Islet precursor cell (in vitro differentiated cells): ENCODE results near the gene ADARB1.

Experiments
- DNase-seq: peaks from one replicate; pipeline ENCODE4 v3.0.0-alpha.2; 2018

ADARB1 gene

GRCh38 chr21:45209685-45210284 is 135.4 kb downstream of the ADARB1 start:
- no peak for DNase-seq

GRCh38 chr21:45210461-45210983 is 136.1 kb downstream of the ADARB1 start:
- DNase-seq: no peak

GRCh38 chr21:45211661-45212060 is 137.3 kb downstream of the ADARB1 start:
- no peak for DNase-seq

GRCh38 chr21:45213392-45213791 is 139.0 kb downstream of the ADARB1 start:
- DNase-seq: no peak

- DNase-seq: no peak
Measured at GRCh38 chr21:45215213-45215612, 140.8 kb downstream of the ADARB1 start.

GRCh38 chr21:45217010-45217409 is 142.6 kb downstream of the ADARB1 start:
- no peak for DNase-seq

- DNase-seq: no peak
Measured at GRCh38 chr21:45219517-45219916, 145.1 kb downstream of the ADARB1 start.

- DNase-seq: no peak
Measured at GRCh38 chr21:45220071-45220481, 145.7 kb downstream of the ADARB1 start.

GRCh38 chr21:45220714-45221490 is 146.5 kb downstream of the ADARB1 start:
- no peak for DNase-seq

- no peak for DNase-seq
Measured at GRCh38 chr21:45222001-45222400, 147.6 kb downstream of the ADARB1 start.

GRCh38 chr21:45223236-45224185 is 149.1 kb downstream of the ADARB1 start:
- DNase-seq: no peak

- no peak for DNase-seq
Measured at GRCh38 chr21:45224189-45224938, 150.0 kb downstream of the ADARB1 start.

- no peak for DNase-seq
Measured at GRCh38 chr21:45225041-45225740, 150.8 kb downstream of the ADARB1 start.

GRCh38 chr21:45225741-45226327 is 151.5 kb downstream of the ADARB1 start:
- no peak for DNase-seq

- no peak for DNase-seq
Measured at GRCh38 chr21:45226540-45227326, 152.4 kb downstream of the ADARB1 start.

GRCh38 chr21:45227735-45228134 is 153.4 kb downstream of the ADARB1 start:
- DNase-seq: peak; percentile 70

GRCh38 chr21:45228171-45228641 is 153.8 kb downstream of the ADARB1 start:
- peak; percentile 95 for DNase-seq

GRCh38 chr21:45228656-45229240 is 154.4 kb downstream of the ADARB1 start:
- DNase-seq: no peak

- DNase-seq: no peak
Measured at GRCh38 chr21:45231705-45232104, 157.3 kb downstream of the ADARB1 start.

- DNase-seq: no peak
Measured at GRCh38 chr21:45234127-45234526, 159.7 kb downstream of the ADARB1 start.
